Keratinocyte (primary cell): ENCODE results near the gene SAFB2. TPM values are rescaled to one million over a fixed set of nuclear protein-coding genes. Genes with fewer than 3 reads are reported as not detected.

Experiments
- DNase-seq: peaks from one replicate; pipeline ENCODE4 v3.0.0-alpha.2; 2011; ENCODE audit warnings: low read depth, missing footprints, low spot score
- FAIRE-seq: peaks from 2 replicates; lab custom pipeline; 2011; peaks lifted over from hg19 to GRCh38; lab: Jason Lieb, UNC
- H2AFZ ChIP-seq: 2 replicates; pipeline ENCODE4 v1.6.0; 2012; ENCODE audit warnings: low read length, control low read depth, inconsistent platforms; ENCODE audit not compliant: control insufficient read depth
- H3K27ac ChIP-seq: 2 replicates; pipeline ENCODE4 v1.5.1; 2011; ENCODE audit warnings: low read length; ENCODE audit not compliant: control insufficient read depth, insufficient read depth
- H3K27me3 ChIP-seq: 3 replicates; pipeline ENCODE4 v1.6.0; 2011; ENCODE audit warnings: low read length; ENCODE audit not compliant: control insufficient read depth, insufficient read depth; ENCODE audit errors: extremely low read depth
- H3K36me3 ChIP-seq, 2 experiments: 2 replicates in 1 of 2; 3 replicates in 1 of 2; pipeline ENCODE4 v1.5.1; 2011; ENCODE audit warnings: low read length in 2 of 2, mild to moderate bottlenecking in 1 of 2; ENCODE audit not compliant: control insufficient read depth in 2 of 2, insufficient read depth in 2 of 2; ENCODE audit errors: extremely low read depth in 1 of 2
- H3K4me1 ChIP-seq: 3 replicates; pipeline ENCODE4 v1.5.1; 2011; ENCODE audit warnings: low read length; ENCODE audit not compliant: control insufficient read depth, insufficient read depth; ENCODE audit errors: extremely low read depth
- H3K4me2 ChIP-seq: 3 replicates; pipeline ENCODE4 v1.6.0; 2011; ENCODE audit warnings: low read depth, low read length; ENCODE audit not compliant: control insufficient read depth, insufficient read depth; ENCODE audit errors: extremely low read depth
- H3K4me3 ChIP-seq, 3 experiments: fragments of 200-600 bp in 1 of 3; sonication (generic) in 1 of 3; 2 replicates in 2 of 3; 3 replicates in 1 of 3; pipeline ENCODE4 v1.5.1; 2011 to 2016; ENCODE audit warnings: low read length in 3 of 3, mild to moderate bottlenecking in 3 of 3, control low read depth in 2 of 3, inconsistent platforms in 1 of 3, low read depth in 1 of 3, mixed read lengths in 1 of 3, mixed run types in 1 of 3, moderate library complexity in 1 of 3; ENCODE audit not compliant: control insufficient read depth in 2 of 3, insufficient read depth in 2 of 3; ENCODE audit errors: extremely low read depth in 1 of 3
- H3K79me2 ChIP-seq: 2 replicates; pipeline ENCODE4 v1.6.0; 2012; ENCODE audit warnings: low read length; ENCODE audit not compliant: control insufficient read depth, insufficient read depth
- H3K9ac ChIP-seq: 3 replicates; pipeline ENCODE4 v1.6.0; 2011; ENCODE audit warnings: low read length; ENCODE audit not compliant: control insufficient read depth, insufficient read depth; ENCODE audit errors: extremely low read depth
- H3K9me1 ChIP-seq: 3 replicates; pipeline ENCODE4 v1.6.0; 2011; ENCODE audit warnings: low read length; ENCODE audit not compliant: control insufficient read depth, insufficient read depth; ENCODE audit errors: extremely low read depth
- H3K9me3 ChIP-seq: 2 replicates; pipeline ENCODE4 v1.5.1; 2012; ENCODE audit warnings: low read depth, low read length; ENCODE audit not compliant: control insufficient read depth
- H4K20me1 ChIP-seq: 3 replicates; pipeline ENCODE4 v1.6.0; 2011; ENCODE audit warnings: low read length; ENCODE audit not compliant: control insufficient read depth, insufficient read depth; ENCODE audit errors: extremely low read depth
- CTCF ChIP-seq, 3 experiments: IDR thresholded peaks in 1 of 3; conservative IDR thresholded peaks in 1 of 3; optimal IDR thresholded peaks in 1 of 3; 2 replicates in 2 of 3; 3 replicates in 1 of 3; pipeline versions ENCODE3 to v1.5.1; 2011; ENCODE audit warnings: low read length in 3 of 3, mild to moderate bottlenecking in 3 of 3, moderate library complexity in 2 of 3, control low read depth in 1 of 3, inconsistent platforms in 1 of 3; ENCODE audit not compliant: insufficient read depth in 2 of 3; ENCODE audit errors: extremely low read depth in 1 of 3
- EZH2 ChIP-seq: IDR thresholded peaks from one replicate; pipeline ENCODE4 v1.6.1; 2012; ENCODE audit warnings: inconsistent platforms, mild to moderate bottlenecking, low read length, moderate library complexity
- dilution Hi-C: fragments of 300-500 bp; cut with MboI; formaldehyde crosslinking; loops from one replicate; pipeline ENCODE4 v1.7.0; 2020; ENCODE audit warnings: low sequenced_read_pairs; ENCODE audit not compliant: extremely low pct_ligation_motif_present
- polyA plus RNA-seq, 5 experiments: library from polyadenylated mRNA; depleted of rRNA in 3 of 5; stranded (reverse) in 3 of 5; stranded (forward) in 1 of 5; unstranded in 1 of 5; fragments of >200 nt; gene quantifications; 1 replicate in 1 of 5; 2 replicates in 3 of 5; 3 replicates in 1 of 5; pipeline versions ENCODE4 v1.2.1 to v1.2.3, GENCODE V29; 2011 to 2012; ENCODE audit warnings: missing spikeins in 2 of 5, low read depth in 1 of 5, low replicate concordance in 1 of 5

Gene SAFB2
- polyA plus RNA-seq, 1 donor (not counting 4 experiments of a cell fraction or from before 2014, with no cell fraction given), result 15.3 TPM

DNA sequence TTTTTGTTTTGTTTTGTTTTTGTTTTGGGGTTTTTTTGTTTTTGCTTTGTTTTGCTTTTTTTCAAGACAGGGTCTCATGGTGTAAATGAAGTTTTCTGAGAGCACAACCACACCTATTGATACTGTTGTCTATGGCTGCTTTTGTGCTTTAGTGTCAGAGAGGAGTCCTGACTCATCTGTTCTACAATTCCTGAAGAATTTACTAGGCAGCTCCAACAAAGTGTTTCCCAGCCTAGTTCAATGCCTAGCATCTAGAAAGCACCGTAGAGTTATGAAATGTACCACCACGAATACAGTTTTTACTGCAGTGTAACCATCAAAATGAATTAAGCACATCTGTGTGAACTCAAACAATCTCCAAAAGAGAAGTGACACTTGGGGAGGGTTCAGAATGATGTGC lies 21.5 kb upstream of the SAFB2 start:
- no peak for FAIRE-seq
- dilution Hi-C loops, result no loop called here

GRCh38 chr19:5643060-5643459 lies 20.5 kb upstream of the SAFB2 start:
- peaks cover 19% of the 10 kb centered on the region for H3K4me1 ChIP-seq
- H3K9me1 ChIP-seq, result peaks cover 4% of the 10 kb centered on the region
- H4K20me1 ChIP-seq, result peaks cover 23% of the 10 kb centered on the region
- no peak overlapping the region for H3K4me2 ChIP-seq
- no peaks in the 10 kb centered on the region for H3K9me3 ChIP-seq
- H3K27me3 ChIP-seq, result no peaks in the 10 kb centered on the region
- DNase-seq (no peak), FAIRE-seq (no peak)
- H2AFZ ChIP-seq, result no peak overlapping the region
- no peak overlapping the region for H3K9ac ChIP-seq
- H3K36me3 ChIP-seq, result peaks cover 23 to 47% of the 10 kb centered on the region in 2 experiments
- TF ChIP-seq EZH2 (no peak), CTCF (optimal IDR thresholded peaks at IDR 0.05 in 1 of 3, IDR thresholded peaks at IDR 0.05 in 1 of 3, conservative IDR thresholded peaks at IDR 0.05 in 1 of 3; ENCODE audit: extremely low read depth in 1 of 3, insufficient read depth in 2 of 3, low read length in 3 of 3) (no peak)
- no peak overlapping the region for H3K4me3 ChIP-seq
- peaks cover 89% of the 10 kb centered on the region for H3K79me2 ChIP-seq
- no peak overlapping the region for H3K27ac ChIP-seq
- dilution Hi-C loops, result no loop called here

More for the DNA sequence above, 21.5 kb upstream of the SAFB2 start:
- Histone ChIP-seq H3K79me2 (peaks cover 79% of the 10 kb centered on the region), H3K4me3 (no peak overlapping the region), H3K9me1 (peaks cover 4% of the 10 kb centered on the region), H3K9ac (no peak overlapping the region), H3K4me2 (no peak overlapping the region), H3K27me3 (no peaks in the 10 kb centered on the region), H3K27ac (no peak overlapping the region), H3K9me3 (no peaks in the 10 kb centered on the region), H2AFZ (no peak overlapping the region), H3K4me1 (peaks cover 19% of the 10 kb centered on the region), H4K20me1 (peaks cover 22% of the 10 kb centered on the region), H3K36me3 (peaks cover 28 to 53% of the 10 kb centered on the region in 2 experiments)
- no peak for TF ChIP-seq EZH2
- TF ChIP-seq CTCF (optimal IDR thresholded peaks at IDR 0.05 in 1 of 3, IDR thresholded peaks at IDR 0.05 in 1 of 3, conservative IDR thresholded peaks at IDR 0.05 in 1 of 3; ENCODE audit: extremely low read depth in 1 of 3, insufficient read depth in 2 of 3, low read length in 3 of 3), result no peak
- DNase-seq, result no peak
